HG03521 (cell line): ENCODE data around the gene RSPH10B2.
"Not testable (repeated sequence)": the region's sequence is repeated elsewhere in the genome, so short reads cannot be mapped to it uniquely, and the experiment has no call there.

Experiments used
- ATAC-seq: cut with Tn5 transposase; IDR thresholded peaks from one replicate; pipeline ENCODE4 v1.9.1; 2021; ENCODE audit warnings: mild to moderate bottlenecking, moderate library complexity; ENCODE audit not compliant: unreplicated experiment

The RSPH10B2 gene

GRCh38 chr7:6837081-6837480, 83.2 kb downstream of the RSPH10B2 start:
- not testable (repeated sequence) for ATAC-seq

- ATAC-seq, result not testable (repeated sequence)
These were observed 88.5 kb downstream of the RSPH10B2 start for GRCh38 chr7:6842278-6842921.

- ATAC-seq, result not testable (repeated sequence)
These were observed 89.2 kb downstream of the RSPH10B2 start for GRCh38 chr7:6843092-6843491.

GRCh38 chr7:6843654-6844053, 89.8 kb downstream of the RSPH10B2 start:
- not testable (repeated sequence) for ATAC-seq

- not testable (repeated sequence) for ATAC-seq
These were observed 92.1 kb downstream of the RSPH10B2 start for GRCh38 chr7:6845971-6846449.

- ATAC-seq, result not testable (repeated sequence)
These were observed 93.8 kb downstream of the RSPH10B2 start for GRCh38 chr7:6847751-6848150.
